Activated CD4-positive, alpha-beta T cell treated with anti-CD3 and anti-CD28 coated beads, Interleukin-2, amount 10 ng/mL, durations not matched to agents 7 days and 5 days (primary cell): Measurements from ENCODE around the gene ZNF689. TPM values are rescaled to one million over a fixed set of nuclear protein-coding genes. Genes with fewer than 3 reads are reported as not detected.

Experiments
- CTCF ChIA-PET: fragments of 350-600 bp; sonication (Branson Sonifier 250); formaldehyde crosslinking; loops from one replicate; lab custom pipeline; 2021; ENCODE audit warnings: antibody characterized with exemption; lab: Charles Lee
- POLR2A ChIA-PET: fragments of 350-600 bp; sonication (Branson Sonifier 250); formaldehyde crosslinking; loops from one replicate; lab custom pipeline; 2021; ENCODE audit warnings: antibody characterized with exemption; lab: Charles Lee
- DNase-seq: peaks from one replicate; pipeline ENCODE4 v3.0.0-alpha.2; 2020
- H3K27ac Mint-ChIP-seq: one replicate; pipeline ENCODE4 v1.8.0; 2021; ENCODE audit warnings: mild to moderate bottlenecking, moderate library complexity, mixed read lengths
- H3K27me3 Mint-ChIP-seq: one replicate; pipeline ENCODE4 v1.8.0; 2021; ENCODE audit warnings: mixed read lengths
- H3K36me3 Mint-ChIP-seq: one replicate; pipeline ENCODE4 v1.8.0; 2021; ENCODE audit warnings: low read depth, mixed read lengths
- H3K4me1 Mint-ChIP-seq: one replicate; pipeline ENCODE4 v1.8.0; 2021; ENCODE audit warnings: mixed read lengths
- H3K4me3 Mint-ChIP-seq: one replicate; pipeline ENCODE4 v1.8.0; 2021; ENCODE audit warnings: mild to moderate bottlenecking, moderate library complexity, mixed read lengths
- H3K9me3 Mint-ChIP-seq: one replicate; pipeline ENCODE4 v1.8.0; 2021; ENCODE audit warnings: mixed read lengths
- total RNA-seq, 2 experiments: library from RNA; stranded (reverse); gene quantifications; one replicate each; pipeline ENCODE4 v1.2.3, GENCODE V29; 2021

Gene ZNF689
- total RNA-seq, 2 experiments from 2014 or later: 12.8 to 13.8 TPM

- H3K4me1 Mint-ChIP-seq: peaks cover 24% of the 10 kb centered on the region
- H3K27me3 Mint-ChIP-seq: no peaks in the 10 kb centered on the region
- no peak for DNase-seq
- POLR2A ChIA-PET: no interaction called here
- CTCF ChIA-PET: interaction anchor here (0.6 to 0.7 kb wide), 2 partner anchors 10 to 146 kb away, joined by 4 read pairs; no protein-coding TSS in a partner anchor
- no peak overlapping the region for H3K4me3 Mint-ChIP-seq
- no peak overlapping the region for H3K27ac Mint-ChIP-seq
- H3K9me3 Mint-ChIP-seq: no peaks in the 10 kb centered on the region
- H3K36me3 Mint-ChIP-seq: peaks cover 17% of the 10 kb centered on the region
Measured at GRCh38 chr16:30588651-30589050, 21.5 kb downstream of the ZNF689 start.

GRCh38 chr16:30585400-30586191, 24.6 kb downstream of the ZNF689 start, which contains the start of gene ZNF785:
TSS of gene ZNF785 (minus strand) at chr16:30585697. CDS start at chr16:30585611, 86 bp downstream.
- H3K9me3 Mint-ChIP-seq: no peaks in the 10 kb centered on the region
- H3K36me3 Mint-ChIP-seq: peaks cover 29% of the 10 kb centered on the region
- POLR2A ChIA-PET: interaction anchor here (0.6 to 1.0 kb wide), 2 partner anchors 13 to 17 kb away, joined by 3 to 5 read pairs; partner anchors contain the start of gene ZNF688
- H3K27me3 Mint-ChIP-seq: no peaks in the 10 kb centered on the region
- peak; percentile 98 for DNase-seq
- CTCF ChIA-PET: interaction anchor here (0.7 to 3.3 kb wide), 9 partner anchors 8 to 156 kb away, joined by 3 to 16 read pairs (median 3); partner anchors contain the start of genes DCTPP1, ZNF688 and ZNF747
- H3K27ac Mint-ChIP-seq: peak within 1 kb of the TSS; percentile 91
- H3K4me3 Mint-ChIP-seq: peak within 1 kb of the TSS; percentile 87
- peaks cover 37% of the 10 kb centered on the region for H3K4me1 Mint-ChIP-seq

GRCh38 chr16:30585022-30585399, 25.2 kb downstream of the ZNF689 start:
- Mint-ChIP-seq H3K36me3 (peaks cover 29% of the 10 kb centered on the region), H3K4me3 (peak overlapping the region; percentile 87), H3K9me3 (no peaks in the 10 kb centered on the region), H3K27me3 (no peaks in the 10 kb centered on the region), H3K27ac (peak overlapping the region; percentile 91), H3K4me1 (peaks cover 37% of the 10 kb centered on the region)
- ChIA-PET POLR2A (interaction anchor here (1.0 kb wide), 1 partner anchor 13 kb away, joined by 5 read pairs; the partner anchor contains the start of gene ZNF688), CTCF (interaction anchor here (0.7 to 3.3 kb wide), 5 partner anchors 9 to 50 kb away, joined by 3 to 16 read pairs (median 6); partner anchors contain the start of genes ZNF688 and ZNF747)
- DNase-seq: peak; percentile 24

- H3K4me1 Mint-ChIP-seq: peaks cover 34% of the 10 kb centered on the region
- DNase-seq: no peak
- no peaks in the 10 kb centered on the region for H3K9me3 Mint-ChIP-seq
- no peak overlapping the region for H3K4me3 Mint-ChIP-seq
- POLR2A ChIA-PET: no interaction called here
- H3K27me3 Mint-ChIP-seq: no peaks in the 10 kb centered on the region
- CTCF ChIA-PET: interaction anchor here (0.8 to 2.0 kb wide), 4 partner anchors 17 to 153 kb away, joined by 3 to 6 read pairs (median 4); partner anchors contain the start of genes DCTPP1 and ZNF747
- H3K36me3 Mint-ChIP-seq: peaks cover 30% of the 10 kb centered on the region
- no peak overlapping the region for H3K27ac Mint-ChIP-seq
Measured at GRCh38 chr16:30582611-30583340, 27.4 kb downstream of the ZNF689 start.

- CTCF ChIA-PET: interaction anchor here (0.7 to 2.0 kb wide), 4 partner anchors 13 to 151 kb away, joined by 4 to 6 read pairs (median 4); partner anchors contain the start of gene DCTPP1
- POLR2A ChIA-PET: no interaction called here
- Mint-ChIP-seq H3K27me3 (no peaks in the 10 kb centered on the region), H3K27ac (no peak overlapping the region), H3K36me3 (peaks cover 20% of the 10 kb centered on the region), H3K4me1 (peaks cover 27% of the 10 kb centered on the region), H3K9me3 (no peaks in the 10 kb centered on the region), H3K4me3 (no peak overlapping the region)
- DNase-seq: no peak
Measured at GRCh38 chr16:30581457-30581856, 28.7 kb downstream of the ZNF689 start.

- ChIA-PET POLR2A (no interaction called here), CTCF (interaction anchor here (0.6 to 1.1 kb wide), 2 partner anchors 10 to 87 kb away, joined by 3 read pairs; partner anchors contain the start of gene ZNF785)
- Mint-ChIP-seq H3K36me3 (peaks cover 11% of the 10 kb centered on the region), H3K27me3 (no peaks in the 10 kb centered on the region), H3K4me3 (no peak overlapping the region), H3K9me3 (no peaks in the 10 kb centered on the region), H3K4me1 (peaks cover 27% of the 10 kb centered on the region), H3K27ac (no peak overlapping the region)
- no peak for DNase-seq
Measured at GRCh38 chr16:30574678-30575077, 35.5 kb downstream of the ZNF689 start.

GRCh38 chr16:30571445-30572322, 38.5 kb downstream of the ZNF689 start, which contains the start of gene ZNF688:
TSS of gene ZNF688 (minus strand) at chr16:30571714. CDS start at chr16:30571629, 85 bp downstream.
- Mint-ChIP-seq H3K4me3 (peak within 1 kb of the TSS; percentile 86), H3K27me3 (no peaks in the 10 kb centered on the region), H3K9me3 (no peaks in the 10 kb centered on the region), H3K27ac (peak within 1 kb of the TSS; percentile 96), H3K4me1 (peaks cover 52% of the 10 kb centered on the region), H3K36me3 (peaks cover 8% of the 10 kb centered on the region)
- POLR2A ChIA-PET: interaction anchor here (0.6 to 1.5 kb wide), 5 partner anchors 14 to 154 kb away, joined by 3 to 7 read pairs (median 4); partner anchors contain the start of gene ZNF785
- peak; percentile 98 for DNase-seq
- CTCF ChIA-PET: interaction anchor here (0.9 to 2.6 kb wide), 14 partner anchors 13 to 162 kb away, joined by 3 to 16 read pairs (median 5); partner anchors contain the start of genes DCTPP1, ZNF747, ZNF764 and ZNF785

GRCh38 chr16:30570636-30571444, 39.3 kb downstream of the ZNF689 start:
- no peak for DNase-seq
- ChIA-PET CTCF (interaction anchor here (1.2 to 2.6 kb wide), 7 partner anchors 13 to 161 kb away, joined by 3 to 16 read pairs (median 7); partner anchors contain the start of genes DCTPP1, ZNF747, ZNF764 and ZNF785), POLR2A (no interaction called here)
- H3K27me3 Mint-ChIP-seq: no peaks in the 10 kb centered on the region
- H3K27ac Mint-ChIP-seq: peak overlapping the region; percentile 92
- H3K9me3 Mint-ChIP-seq: no peaks in the 10 kb centered on the region
- peak overlapping the region; percentile 86 for H3K4me3 Mint-ChIP-seq
- peaks cover 57% of the 10 kb centered on the region for H3K4me1 Mint-ChIP-seq
- H3K36me3 Mint-ChIP-seq: peaks cover 8% of the 10 kb centered on the region

GRCh38 chr16:30569746-30570635, 40.2 kb downstream of the ZNF689 start:
- ChIA-PET CTCF (interaction anchor here (1.2 to 1.8 kb wide), 2 partner anchors 12 to 160 kb away, joined by 3 to 12 read pairs; partner anchors contain the start of gene ZNF764), POLR2A (no interaction called here)
- no peaks in the 10 kb centered on the region for H3K27me3 Mint-ChIP-seq
- peaks cover 8% of the 10 kb centered on the region for H3K36me3 Mint-ChIP-seq
- peak overlapping the region; percentile 86 for H3K4me3 Mint-ChIP-seq
- H3K9me3 Mint-ChIP-seq: no peaks in the 10 kb centered on the region
- H3K27ac Mint-ChIP-seq: peak overlapping the region; percentile 57
- no peak for DNase-seq
- H3K4me1 Mint-ChIP-seq: peaks cover 58% of the 10 kb centered on the region

GRCh38 chr16:30569281-30569680, 40.9 kb downstream of the ZNF689 start:
- Mint-ChIP-seq H3K27me3 (no peaks in the 10 kb centered on the region), H3K36me3 (peaks cover 3% of the 10 kb centered on the region), H3K4me3 (no peak overlapping the region), H3K4me1 (peaks cover 53% of the 10 kb centered on the region), H3K27ac (peak overlapping the region; percentile 97), H3K9me3 (no peaks in the 10 kb centered on the region)
- ChIA-PET CTCF (interaction anchor here (0.7 kb wide), 1 partner anchor 332 kb away, joined by 4 read pairs; no protein-coding TSS in a partner anchor), POLR2A (no interaction called here)
- no peak for DNase-seq
